ENCODE measurements around the gene MEF2D.

- TF ChIP-seq CTCF (IDR thresholded peaks at IDR 0.05) (no peak), POLR2A (IDR thresholded peaks at IDR 0.05) (no peak)
Observed at GRCh38 chr1:156435545-156436140, 64.9 kb downstream of the MEF2D start.

Measured in adrenal gland (tissue), 5 donors.